Measurements from ENCODE around the gene EXOC2.

- TF ChIP-seq CTCF (conservative IDR thresholded peaks at IDR 0.05) (no peak), ZFX (IDR thresholded peaks at IDR 0.05) (no peak)
These were observed 203.9 kb downstream of the EXOC2 start for GRCh38 chr6:489001-489400.

Measured in C4-2B (cell line).